Esophagus squamous epithelium (tissue), 4 donors: ENCODE data around the gene TPM1.

Source experiments
- POLR2A ChIP-seq, 4 donors: fragments of 450-650 bp; IDR thresholded peaks; one replicate each; pipeline ENCODE4 v1.6.1; 2017; ENCODE audit warnings: antibody characterized with exemption in 4 of 4, mild to moderate bottlenecking in 4 of 4, moderate library complexity in 3 of 4
- TF ChIP-seq, protein P1 (sequence below), 6 experiments: fragments of 450-650 bp in 4 of 6; fragments of 200-600 bp in 2 of 6; sonication (generic) in 2 of 6; IDR thresholded peaks; one replicate each; pipeline ENCODE4 v1.5.1; 2016 to 2019; ENCODE audit warnings: antibody characterized with exemption in 6 of 6, mild to moderate bottlenecking in 4 of 6, moderate library complexity in 4 of 6

DNA sequence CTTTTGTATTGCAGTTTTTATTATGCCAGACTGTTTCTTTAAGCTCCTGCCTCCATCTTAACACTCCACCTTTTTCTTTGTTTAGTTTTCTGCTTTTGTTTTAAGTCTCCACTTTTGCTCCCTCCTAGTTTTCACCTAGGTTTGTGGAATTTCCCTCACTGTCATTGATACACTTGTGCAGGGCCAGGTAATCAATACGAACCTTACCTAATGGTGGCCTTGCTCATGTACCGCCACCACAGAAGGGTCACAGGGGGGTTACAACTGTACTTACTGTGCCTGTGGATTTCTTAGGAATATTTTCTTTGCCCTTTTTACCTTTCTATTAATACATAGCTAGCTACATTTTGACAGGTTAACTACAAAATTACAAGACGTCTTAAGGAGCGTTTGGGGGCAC lies 43.4 kb upstream of the TPM1 start:
- TF ChIP-seq, protein P1, sequence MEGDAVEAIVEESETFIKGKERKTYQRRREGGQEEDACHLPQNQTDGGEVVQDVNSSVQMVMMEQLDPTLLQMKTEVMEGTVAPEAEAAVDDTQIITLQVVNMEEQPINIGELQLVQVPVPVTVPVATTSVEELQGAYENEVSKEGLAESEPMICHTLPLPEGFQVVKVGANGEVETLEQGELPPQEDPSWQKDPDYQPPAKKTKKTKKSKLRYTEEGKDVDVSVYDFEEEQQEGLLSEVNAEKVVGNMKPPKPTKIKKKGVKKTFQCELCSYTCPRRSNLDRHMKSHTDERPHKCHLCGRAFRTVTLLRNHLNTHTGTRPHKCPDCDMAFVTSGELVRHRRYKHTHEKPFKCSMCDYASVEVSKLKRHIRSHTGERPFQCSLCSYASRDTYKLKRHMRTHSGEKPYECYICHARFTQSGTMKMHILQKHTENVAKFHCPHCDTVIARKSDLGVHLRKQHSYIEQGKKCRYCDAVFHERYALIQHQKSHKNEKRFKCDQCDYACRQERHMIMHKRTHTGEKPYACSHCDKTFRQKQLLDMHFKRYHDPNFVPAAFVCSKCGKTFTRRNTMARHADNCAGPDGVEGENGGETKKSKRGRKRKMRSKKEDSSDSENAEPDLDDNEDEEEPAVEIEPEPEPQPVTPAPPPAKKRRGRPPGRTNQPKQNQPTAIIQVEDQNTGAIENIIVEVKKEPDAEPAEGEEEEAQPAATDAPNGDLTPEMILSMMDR (IDR thresholded peaks at IDR 0.05) = no peak
- no peak for TF ChIP-seq POLR2A (IDR thresholded peaks at IDR 0.05)
